Fibroblast of gingiva (primary cell): ENCODE results near the gene USP5.
"Not testable (repeated sequence)": the region's sequence is repeated elsewhere in the genome, so short reads cannot be mapped to it uniquely, and the experiment has no call there.

ENCODE experiments used
- DNase-seq: peaks from one replicate; pipeline ENCODE4 v3.0.0-alpha.2; 2011; ENCODE audit warnings: low read depth

Gene USP5

DNA sequence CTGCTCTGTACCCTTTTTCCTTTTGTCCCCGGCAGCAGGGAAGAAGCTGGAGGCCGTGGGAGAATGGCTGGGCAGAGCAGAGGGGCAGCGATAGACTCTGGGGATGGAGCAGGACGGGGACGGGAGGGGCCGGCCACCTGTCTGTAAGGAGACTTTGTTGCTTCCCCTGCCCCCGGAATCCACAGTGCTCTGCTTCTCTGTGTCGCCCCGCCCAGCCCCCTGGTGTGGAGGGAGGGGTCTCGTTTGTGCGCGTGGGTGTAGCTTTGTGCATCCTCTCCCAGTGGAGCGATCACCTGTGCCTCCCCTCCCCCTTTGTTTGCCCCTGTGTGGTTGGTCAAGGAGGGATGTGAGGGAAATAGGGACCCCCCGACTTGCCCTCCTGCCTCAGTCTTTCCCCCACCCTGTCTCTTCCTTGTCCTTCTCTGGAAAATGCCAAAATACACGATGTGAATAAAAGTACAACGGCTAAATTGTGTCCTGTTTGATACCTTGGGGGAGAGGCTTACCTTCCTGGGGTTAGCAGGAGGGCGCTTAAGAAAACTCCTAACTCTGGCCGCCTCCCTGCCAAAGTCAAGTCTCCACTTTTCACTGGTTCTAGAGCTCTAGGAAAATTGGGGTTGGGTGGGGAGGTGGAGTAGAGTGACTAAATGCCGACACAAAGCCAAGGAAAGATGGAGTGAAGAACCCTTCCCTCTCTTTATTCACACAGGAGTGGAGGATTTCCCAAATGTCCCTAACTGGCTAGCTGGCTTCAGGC lies 14.4 kb downstream of the USP5 start:
- DNase-seq = no peak

DNA sequence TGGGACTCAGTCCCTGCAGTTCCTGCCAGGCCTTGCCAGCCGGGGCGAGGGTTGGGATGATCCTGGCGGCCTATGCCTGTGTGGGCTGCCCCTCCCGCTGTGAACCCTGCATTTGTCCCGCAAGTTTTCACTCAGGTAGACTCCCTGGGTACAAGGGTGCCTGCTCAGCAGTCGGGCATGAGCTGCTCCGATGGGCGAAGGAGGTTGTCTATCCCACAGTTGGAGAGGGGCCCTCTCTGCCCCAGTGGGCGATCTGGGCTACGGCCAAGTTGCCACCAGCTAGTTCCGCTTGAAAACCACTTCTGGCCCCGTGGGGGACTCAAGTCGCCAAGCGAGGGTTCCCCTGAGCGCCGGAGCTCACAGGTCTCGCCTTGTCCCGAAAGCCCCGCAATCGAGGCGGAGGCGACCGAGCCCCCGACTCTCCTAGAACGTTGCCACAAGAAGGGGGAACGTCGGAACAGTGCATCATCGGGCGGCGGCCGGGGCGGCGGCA lies 15.0 kb downstream of the USP5 start:
- DNase-seq = no peak

DNA sequence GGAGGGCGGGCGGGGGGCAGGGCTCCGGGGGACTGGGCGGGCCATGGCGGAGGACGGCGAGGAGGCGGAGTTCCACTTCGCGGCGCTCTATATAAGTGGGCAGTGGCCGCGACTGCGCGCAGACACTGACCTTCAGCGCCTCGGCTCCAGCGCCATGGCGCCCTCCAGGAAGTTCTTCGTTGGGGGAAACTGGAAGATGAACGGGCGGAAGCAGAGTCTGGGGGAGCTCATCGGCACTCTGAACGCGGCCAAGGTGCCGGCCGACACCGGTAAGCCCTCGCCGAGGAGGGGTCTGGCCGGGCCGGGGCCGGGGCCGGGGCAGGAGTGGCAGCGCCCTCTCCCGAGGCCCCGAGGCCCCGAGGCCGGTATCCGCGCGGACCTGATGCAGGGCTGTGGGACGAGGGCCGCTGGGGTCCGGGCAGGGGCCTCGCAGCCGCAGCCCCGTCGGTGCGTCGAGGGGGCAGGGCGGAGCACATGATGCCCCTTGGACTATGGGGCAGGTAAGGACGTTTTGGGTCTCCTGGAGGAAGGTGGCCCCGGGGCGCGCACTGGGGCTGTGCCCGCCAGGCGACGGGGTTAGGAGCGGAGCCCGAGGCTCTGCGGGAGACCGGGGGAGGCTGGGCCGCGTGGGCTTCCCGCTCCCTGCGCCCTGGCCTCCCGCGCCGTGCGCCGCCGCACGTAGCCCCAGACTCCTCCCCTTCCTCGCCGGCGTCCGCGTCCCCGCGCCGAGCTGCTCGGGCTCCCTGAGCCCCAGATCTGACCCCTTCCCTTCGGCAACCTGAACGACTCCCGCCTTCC lies 15.7 kb downstream of the USP5 start, which contains the start of gene TPI1:
TPI1 (plus strand) TSS at position 119 of the 798 bp plus-strand sequence; CDS start at position 155, 36 bp downstream.
- peak; percentile 81 for DNase-seq

DNA sequence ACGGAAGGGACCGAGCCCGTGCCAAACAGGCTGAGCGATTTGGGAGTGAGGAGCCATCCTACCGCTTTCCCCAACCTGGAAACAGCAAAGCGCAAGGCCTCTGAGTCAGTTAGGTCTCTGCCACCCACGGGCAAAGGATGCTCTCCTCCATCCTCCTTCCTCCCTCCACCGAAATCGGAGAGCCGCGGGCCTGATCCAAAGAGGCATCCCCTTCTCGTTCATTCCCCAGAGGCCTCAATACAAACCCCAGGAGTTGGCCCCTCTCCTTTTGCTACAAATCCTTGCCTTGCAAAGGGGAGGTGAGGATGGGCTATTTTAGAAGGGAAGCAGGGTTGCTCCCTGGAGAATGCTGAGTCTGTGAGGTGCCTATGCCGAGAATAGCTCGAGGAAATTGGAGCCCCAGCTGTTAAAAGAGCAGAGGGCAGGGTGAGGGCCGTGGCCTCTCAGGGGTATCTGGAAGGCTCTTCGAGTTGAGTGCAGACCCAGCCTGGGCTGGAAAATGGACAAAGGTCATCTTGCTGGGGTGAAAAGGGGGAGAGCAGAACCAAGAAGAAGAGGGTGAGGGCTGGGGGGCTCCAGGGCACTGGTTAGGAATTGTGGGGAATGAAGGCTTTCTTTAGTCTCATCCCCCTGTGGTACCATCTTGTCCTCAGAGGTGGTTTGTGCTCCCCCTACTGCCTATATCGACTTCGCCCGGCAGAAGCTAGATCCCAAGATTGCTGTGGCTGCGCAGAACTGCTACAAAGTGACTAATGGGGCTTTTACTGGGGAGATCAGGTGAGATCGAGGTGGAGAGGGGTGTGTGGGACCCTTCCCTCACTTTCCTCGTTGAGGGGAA lies 16.5 kb downstream of the USP5 start:
- DNase-seq = no peak

DNA sequence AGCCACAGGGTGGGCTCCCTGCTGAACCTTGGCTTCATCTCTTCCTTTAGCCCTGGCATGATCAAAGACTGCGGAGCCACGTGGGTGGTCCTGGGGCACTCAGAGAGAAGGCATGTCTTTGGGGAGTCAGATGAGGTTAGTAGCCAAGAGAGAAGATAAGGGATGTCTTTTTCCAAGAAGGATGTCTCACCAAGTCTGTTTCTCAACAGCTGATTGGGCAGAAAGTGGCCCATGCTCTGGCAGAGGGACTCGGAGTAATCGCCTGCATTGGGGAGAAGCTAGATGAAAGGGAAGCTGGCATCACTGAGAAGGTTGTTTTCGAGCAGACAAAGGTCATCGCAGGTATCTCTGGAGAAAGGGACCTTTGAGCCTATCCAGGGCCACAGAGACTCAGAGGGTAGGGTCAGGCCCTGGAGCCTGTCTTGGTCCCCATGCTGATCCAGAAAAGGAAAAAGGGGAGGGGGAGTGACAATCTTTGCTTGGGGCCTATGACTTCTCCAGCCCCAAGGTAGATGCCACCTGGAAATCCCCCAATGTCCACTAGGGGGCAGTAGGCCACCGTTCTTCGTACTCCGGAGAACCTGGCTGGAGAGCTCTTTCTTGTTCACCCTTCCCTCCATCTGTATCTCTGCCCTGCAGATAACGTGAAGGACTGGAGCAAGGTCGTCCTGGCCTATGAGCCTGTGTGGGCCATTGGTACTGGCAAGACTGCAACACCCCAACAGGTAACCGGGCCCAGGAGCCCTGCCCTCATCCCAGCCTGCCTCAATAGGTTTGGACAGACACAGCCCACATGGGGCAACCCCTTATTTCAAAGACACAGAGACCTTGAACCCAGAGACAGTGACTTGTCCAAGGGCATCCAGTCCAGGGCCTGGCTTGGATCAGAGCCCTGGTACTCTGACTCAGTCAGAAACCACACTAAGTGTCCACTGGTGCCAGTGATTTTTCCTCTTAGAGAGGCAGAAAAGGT lies 17.4 kb downstream of the USP5 start:
- DNase-seq = peak; percentile 56

DNA sequence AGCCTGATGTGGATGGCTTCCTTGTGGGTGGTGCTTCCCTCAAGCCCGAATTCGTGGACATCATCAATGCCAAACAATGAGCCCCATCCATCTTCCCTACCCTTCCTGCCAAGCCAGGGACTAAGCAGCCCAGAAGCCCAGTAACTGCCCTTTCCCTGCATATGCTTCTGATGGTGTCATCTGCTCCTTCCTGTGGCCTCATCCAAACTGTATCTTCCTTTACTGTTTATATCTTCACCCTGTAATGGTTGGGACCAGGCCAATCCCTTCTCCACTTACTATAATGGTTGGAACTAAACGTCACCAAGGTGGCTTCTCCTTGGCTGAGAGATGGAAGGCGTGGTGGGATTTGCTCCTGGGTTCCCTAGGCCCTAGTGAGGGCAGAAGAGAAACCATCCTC lies 18.4 kb downstream of the USP5 start:
- peak; percentile 28 for DNase-seq

DNA sequence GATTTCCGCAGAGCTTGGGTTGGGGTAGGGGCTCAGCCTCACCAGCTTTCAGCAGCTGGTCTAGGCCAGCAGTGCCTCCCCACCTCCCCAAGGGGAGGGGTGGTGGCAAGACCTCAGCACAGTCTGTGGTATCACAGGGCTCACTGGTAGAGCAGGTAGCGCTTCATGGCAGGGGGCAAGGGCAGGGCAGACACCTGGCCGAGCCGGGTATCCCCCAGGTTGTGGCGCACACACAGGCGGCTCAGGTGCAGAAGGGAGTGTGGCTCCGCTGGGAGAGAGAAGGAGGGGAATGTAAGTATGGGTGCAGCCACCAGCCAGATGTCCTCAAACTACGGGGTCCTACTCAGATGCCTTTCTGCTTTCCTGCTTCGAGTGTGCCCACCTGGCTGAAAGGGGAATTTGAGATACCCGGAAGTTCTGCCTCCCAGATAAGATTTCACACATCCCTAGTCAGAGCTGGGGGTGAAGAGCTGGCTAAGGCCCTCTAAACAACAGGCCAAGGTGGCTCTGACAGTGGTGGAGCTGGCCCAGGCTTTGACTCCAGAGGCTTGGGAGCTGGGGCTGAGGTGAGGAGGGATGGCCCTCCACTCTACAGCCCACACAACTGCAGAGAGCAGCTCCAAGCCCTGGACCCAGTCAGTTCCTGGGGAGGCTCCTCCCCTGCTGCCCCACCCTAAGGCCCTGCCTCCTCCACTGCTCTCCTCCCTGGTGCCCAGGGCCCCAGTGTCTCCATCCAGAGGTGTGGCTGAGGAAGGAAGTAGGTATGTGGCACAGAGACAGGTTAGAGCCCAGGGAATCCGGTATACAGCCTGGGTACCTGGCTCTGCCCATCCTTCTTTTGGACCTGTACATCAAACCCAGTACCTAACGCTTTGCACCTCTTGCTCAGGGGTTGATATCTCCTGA lies 19.4 kb downstream of the USP5 start:
- DNase-seq = no peak

DNA sequence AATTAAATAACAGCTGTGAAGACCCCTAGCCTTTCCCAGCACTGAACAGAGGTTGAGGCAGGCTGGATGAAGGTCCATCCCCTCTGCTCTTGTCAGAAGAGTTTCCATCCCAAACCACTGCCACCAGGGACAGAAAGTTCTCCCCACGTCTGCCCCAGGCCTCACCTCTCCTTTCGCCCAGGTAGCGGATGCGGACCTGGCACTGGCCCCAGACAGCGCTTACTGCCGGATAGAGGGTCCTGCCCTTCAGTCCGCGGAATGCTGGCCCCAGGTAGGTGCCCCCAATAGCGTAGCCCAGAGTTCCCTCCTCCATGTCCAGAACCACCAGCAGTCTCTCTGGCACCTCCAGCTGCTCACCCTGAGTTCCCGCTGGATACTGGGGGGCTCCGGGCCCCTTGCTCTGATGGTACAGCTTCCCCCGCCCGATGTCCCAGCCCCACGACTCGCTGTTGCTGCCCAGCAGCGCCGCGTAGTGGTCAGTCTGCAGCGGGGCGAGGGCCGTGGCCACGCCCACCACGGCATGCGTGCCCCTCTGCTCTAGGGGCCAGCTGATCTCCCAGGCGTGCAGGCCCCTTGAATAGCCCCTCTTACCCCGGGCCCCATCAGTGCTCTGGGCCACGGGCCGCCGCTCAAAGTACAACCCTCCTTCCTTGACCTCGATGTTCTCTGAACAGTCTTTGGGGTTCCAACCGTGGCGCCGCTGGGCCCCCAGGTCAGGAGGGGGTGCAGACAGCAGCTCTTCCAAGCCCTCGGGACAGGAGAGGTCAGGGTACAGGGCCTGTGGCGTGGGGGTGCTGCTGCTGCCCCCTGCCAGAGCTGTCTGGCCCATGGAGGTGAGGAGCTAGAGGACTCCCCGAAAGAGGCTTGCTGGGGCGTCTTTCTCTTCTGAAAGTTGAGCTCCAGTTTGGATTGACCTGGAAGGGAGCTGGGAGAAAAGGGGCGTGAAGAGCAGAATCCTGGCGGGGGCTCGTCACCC lies 20.4 kb downstream of the USP5 start:
- peak; percentile 58 for DNase-seq

DNA sequence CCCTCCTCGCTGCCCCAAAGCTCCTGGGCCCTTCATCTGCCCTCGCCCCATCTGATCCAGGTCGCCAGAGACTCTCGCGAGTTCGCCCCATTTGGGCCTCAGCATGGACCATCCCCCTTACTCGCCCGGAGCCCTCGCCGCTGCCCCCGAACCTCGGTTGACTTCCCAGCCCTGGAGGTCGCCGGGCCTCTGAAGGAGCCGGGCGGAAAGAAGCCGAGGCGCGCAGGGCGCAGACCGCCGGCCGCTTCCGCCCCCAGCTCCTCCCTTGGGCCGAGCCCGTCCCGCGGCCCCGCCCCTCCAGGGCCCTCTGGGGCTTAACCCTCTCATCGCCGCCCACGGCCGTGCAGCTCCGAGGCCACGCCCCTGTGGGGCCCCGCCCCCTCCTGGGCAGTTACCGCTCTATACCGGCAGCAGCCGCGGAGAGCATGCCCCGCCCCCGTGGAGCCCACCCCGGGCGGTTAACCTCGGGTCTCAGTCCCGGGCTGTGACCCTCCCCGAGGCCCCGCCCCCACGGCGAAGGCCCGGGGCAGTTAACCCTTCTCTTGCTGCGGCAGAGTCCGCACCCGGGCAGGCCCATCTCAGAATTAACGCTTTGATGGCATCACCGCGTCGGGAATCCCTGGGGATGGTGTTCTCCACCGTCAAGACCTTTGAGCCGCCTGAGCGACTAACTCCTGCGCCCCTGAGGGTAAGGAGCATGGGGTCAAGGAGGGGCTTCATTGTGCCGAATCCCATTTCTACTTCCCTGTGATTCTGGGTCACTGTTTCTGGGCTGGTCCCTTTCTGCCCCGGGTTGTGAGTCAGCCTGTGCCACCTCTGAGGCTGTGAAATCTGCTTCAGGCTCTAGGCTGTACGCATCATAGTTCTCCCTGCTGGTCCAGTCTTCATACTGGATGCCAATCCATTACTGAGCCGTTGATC lies 21.4 kb downstream of the USP5 start, which contains the start of gene SPSB2:
SPSB2 (minus strand) TSS at position 210 of the 921 bp plus-strand sequence. CDS start 402 bp downstream, outside the sequence.
- DNase-seq = peak; percentile 95

DNA sequence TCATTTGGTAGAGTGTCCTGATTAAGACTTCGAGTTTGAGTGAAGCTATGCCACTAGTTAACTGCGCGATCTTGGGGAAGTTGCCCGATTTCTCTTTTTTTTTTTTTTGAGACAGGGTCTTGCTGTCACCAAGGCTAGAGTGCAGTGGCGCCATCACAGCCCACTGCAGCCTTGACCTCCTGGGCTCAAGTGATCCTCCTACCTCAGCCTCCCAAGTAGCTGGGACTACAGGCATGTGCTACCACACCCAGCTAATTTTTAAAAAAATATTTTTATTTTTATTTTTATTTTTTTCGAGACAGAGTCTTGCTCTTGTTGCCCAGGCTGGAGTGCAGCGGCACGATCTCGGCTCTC lies 22.0 kb downstream of the USP5 start:
- not testable (repeated sequence) for DNase-seq

DNA sequence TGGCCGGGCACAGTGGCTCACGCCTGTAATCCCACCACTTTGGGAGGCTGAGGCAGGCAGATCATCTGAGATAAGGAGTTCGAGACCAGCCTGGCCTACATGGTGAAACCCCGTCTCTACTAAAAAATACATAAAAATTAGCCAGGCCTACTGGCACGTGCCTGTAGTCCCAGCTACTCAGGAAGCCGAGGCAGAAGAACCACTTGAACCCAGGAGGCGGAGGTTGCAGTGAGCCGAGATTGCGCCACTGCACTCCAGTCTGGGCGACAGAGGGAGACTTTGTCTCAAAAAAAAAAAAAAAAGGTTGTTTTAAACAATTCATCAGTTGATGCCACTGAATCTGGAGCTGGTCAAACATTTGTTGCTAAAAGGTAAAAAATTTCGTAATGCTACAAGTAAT lies 27.9 kb downstream of the USP5 start:
- DNase-seq = not testable (repeated sequence)

DNA sequence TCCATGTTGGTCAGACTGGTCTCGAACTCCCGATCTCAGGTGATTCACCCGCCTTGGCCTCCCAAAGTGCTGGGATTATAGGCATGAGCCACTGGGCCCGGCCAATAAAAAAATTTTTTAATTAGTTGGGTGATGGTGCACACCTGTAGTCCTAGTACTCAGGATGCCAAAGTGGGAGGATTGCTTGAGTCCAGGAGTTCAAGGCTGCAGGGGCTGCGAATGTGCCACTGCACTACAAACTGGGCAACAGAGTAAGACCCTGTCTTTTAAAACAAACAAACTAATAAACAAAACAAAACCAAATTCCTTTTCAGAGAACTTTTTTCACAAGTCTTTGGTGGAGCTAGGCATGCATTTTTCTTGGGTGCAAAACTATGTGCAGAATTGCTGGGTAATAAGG lies 31.3 kb downstream of the USP5 start:
- DNase-seq = no peak

DNA sequence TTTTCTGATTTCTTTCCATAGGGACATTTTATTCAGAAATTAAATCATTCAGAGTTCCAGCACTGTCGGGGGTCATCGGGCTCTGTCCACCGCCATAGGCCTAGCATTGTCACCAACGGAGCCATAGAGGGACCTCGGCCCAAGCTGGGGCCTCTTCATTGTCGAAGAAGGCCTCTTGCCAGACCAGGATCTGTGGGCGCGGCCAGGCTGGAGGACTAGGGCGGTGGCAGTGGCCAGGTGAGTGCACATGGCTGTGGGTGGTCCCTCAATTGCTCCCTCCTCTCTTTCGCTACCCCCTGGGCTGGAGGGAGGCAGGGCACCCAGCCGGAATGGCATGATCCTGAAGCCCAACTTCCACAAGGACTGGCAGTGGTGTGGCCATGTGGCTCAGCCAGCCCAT lies 31.7 kb downstream of the USP5 start:
- DNase-seq = no peak

DNA sequence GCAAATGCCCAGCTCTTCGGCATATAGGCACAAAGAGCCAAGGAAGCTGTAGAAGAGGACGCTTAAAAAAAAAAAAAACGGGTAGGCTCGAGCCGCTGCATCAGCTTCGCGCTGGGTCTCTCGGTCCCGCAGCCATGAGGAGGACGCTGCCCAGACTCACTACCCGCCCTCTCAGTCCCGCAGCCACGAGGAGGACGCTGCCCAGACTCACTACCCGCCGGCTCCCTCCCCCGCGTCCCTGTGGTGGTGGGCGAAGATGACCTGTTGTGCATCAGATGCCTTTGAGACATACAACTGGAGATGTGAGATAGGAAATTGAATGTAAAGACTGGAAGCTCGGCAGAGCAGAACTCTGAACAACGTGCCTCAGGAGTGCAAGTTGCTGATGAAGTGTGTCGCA lies 32.6 kb downstream of the USP5 start:
- DNase-seq = no peak

DNA sequence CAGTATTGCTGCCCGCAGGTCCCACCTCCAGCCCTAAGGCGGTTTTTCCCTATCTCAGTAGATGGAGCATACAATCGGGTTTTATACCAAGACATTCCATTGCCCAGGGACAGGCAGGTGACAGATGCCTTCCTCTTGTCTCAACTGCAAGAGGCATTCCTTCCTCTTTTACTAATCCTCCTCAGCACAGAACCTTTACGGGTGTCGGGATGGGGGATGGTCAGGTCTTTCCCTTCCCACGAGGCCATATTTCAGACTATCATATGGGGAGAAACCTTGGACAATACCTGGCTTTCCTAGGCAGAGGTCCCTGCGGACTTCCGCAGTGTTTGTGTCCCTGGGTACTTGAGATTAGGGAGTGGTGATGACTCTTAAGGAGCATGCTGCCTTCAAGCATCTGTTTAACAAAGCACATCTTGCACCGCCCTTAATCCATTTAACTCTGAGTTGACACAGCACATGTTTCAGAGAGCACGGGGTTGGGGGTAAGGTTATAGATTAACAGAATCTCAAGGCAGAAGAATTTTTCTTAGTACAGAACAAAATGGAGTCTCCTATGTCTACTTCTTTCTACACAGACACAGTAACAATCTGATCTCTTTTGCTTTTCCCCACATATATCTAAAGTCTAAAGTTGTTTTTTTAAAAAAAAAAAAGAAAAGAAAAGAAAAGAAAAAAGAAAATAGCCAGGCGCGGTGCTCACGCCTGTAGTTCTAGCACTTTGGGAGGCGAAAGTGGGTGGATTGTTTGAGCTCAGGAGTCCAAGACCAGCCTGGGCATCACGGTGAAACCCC lies 34.5 kb downstream of the USP5 start:
- not testable (repeated sequence) for DNase-seq

DNA sequence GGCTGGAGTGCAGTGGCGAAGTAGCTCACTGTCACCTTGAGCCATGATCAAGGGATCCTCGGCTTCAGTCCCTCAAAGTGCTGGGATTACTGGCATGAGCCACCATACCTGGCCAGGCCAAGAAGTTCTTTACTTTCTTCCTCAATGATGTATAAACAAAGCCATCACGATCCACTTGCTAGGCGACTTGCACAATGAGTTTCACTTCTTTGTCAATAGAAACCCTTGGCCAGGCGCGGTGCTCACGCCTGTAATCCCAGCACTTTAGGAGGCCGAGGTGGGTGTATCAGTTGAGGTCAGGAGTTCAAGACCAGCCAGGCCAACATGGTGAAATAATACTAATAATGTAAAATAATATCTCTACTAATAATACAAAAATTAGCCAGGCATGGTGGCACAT lies 35.5 kb downstream of the USP5 start:
- DNase-seq = no peak

DNA sequence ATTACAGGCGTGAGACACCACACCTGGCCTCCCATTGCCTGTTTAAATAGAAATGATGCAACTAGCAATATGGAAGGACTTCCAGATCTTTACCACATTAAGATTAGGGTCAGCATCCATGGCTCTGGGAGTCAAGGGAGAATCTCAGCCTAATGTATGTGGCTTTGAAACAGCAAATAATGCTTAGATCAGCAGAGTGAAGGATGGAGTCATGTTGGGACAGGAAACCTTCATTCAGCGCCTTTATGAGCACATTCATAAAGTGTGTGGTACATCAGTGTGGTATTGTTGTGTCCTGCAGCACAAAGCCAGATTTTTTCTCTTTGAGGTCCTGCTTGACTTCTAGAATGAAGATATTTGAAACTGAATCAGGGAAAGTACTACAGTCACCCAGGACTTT lies 36.4 kb downstream of the USP5 start:
- no peak for DNase-seq
